GM12892 (cell line): ENCODE data around the gene TMEM255B.

Experiments
- POLR2A ChIP-seq: IDR thresholded peaks from 2 replicates; pipeline ENCODE4 v1.6.1; 2011; ENCODE audit warnings: low read depth, low read length, control low read depth
- POLR2AphosphoS5 ChIP-seq: IDR thresholded peaks from 2 replicates; pipeline ENCODE4 v1.6.1; 2011; ENCODE audit warnings: low read depth, low read length, control low read depth

DNA sequence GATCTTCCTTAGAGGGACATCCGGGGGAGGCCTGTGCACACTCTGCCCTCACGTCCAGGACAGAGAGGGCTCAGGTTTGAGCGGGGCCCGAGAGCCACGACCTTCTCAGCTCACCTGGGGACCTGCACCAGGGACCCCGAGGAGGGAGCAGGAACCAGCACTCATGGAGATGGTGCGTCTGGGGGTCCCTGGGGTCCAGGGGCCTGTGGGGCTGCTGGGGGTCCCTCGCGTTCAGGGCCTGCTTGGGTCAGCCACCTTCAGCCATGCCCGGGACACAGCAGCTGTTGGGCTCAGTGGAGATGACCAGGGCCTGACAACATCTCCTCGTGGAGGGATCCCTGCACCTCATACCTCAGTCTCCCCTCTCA is 47.1 kb downstream of the TMEM255B start:
- TF ChIP-seq POLR2A, result no peak
- no peak for TF ChIP-seq POLR2AphosphoS5
